Measurements from ENCODE around the gene UBE2Q2.

GRCh38 chr15:75862796-75863195 is 19.5 kb downstream of the UBE2Q2 start:
- no peak for TF ChIP-seq CTCF (IDR thresholded peaks at IDR 0.05 in 4 of 5, conservative IDR thresholded peaks at IDR 0.05 in 1 of 5)
- TF ChIP-seq POLR2A (IDR thresholded peaks at IDR 0.05): no peak

Measured in gastrocnemius medialis (tissue), 4 donors.